H1 (cell line): Measurements from ENCODE around the gene KIZ. TPM values are rescaled to one million over a fixed set of nuclear protein-coding genes. Genes with fewer than 3 reads are reported as not detected.

Experiments
- ATF2 ChIP-seq: IDR thresholded peaks from 2 replicates; pipeline ENCODE4 v1.6.1; 2012; ENCODE audit warnings: low read length, inconsistent platforms
- BCL11A ChIP-seq, 2 experiments: IDR thresholded peaks; one replicate each; pipeline ENCODE4 v1.6.1; 2011; ENCODE audit warnings: low read depth in 2 of 2, low read length in 2 of 2, mild to moderate bottlenecking in 2 of 2
- BRCA1 ChIP-seq: IDR thresholded peaks from 2 replicates; pipeline ENCODE4 v1.6.1; 2012; ENCODE audit warnings: low read depth, low read length, improper control_type of control experiment
- CBX8 ChIP-seq: fragments of 300-800, 300-1000 bp; sonication (generic); IDR thresholded peaks from 2 replicates; pipeline ENCODE4 v1.7.1; 2016; ENCODE audit warnings: low read depth, low read length, borderline replicate concordance
- CHD2 ChIP-seq: IDR thresholded peaks from 2 replicates; pipeline ENCODE4 v1.6.1; 2012; ENCODE audit warnings: low read length, improper control_type of control experiment
- CTCF ChIP-seq, 3 experiments: IDR thresholded peaks; 1 replicate in 2 of 3; 2 replicates in 1 of 3; pipeline versions ENCODE4 v1.5.1 to v1.6.1; 2011; ENCODE audit warnings: low read length in 3 of 3, mild to moderate bottlenecking in 3 of 3, inconsistent platforms in 2 of 3, low read depth in 1 of 3, moderate library complexity in 1 of 3; ENCODE audit not compliant: insufficient read depth in 1 of 3; ENCODE audit errors: control extremely low read depth in 1 of 3
- E2F6 ChIP-seq: IDR thresholded peaks from 2 replicates; pipeline ENCODE4 v1.6.1; 2012; ENCODE audit warnings: inconsistent platforms
- GTF2F1 ChIP-seq: IDR thresholded peaks from 2 replicates; pipeline ENCODE4 v1.6.1; 2012; ENCODE audit warnings: low read depth, low read length, improper control_type of control experiment, borderline replicate concordance
- NANOG ChIP-seq: IDR thresholded peaks from 2 replicates; pipeline ENCODE4 v1.6.1; 2011; ENCODE audit warnings: low read length, low read depth, mild to moderate bottlenecking, inconsistent platforms; ENCODE audit not compliant: insufficient read depth, poor library complexity, severe bottlenecking
- RAD21 ChIP-seq, 2 experiments: IDR thresholded peaks in 1 of 2; conservative IDR thresholded peaks in 1 of 2; 2 replicates each; pipeline ENCODE4 v1.6.1; 2011; ENCODE audit warnings: low read depth in 2 of 2, low read length in 2 of 2, improper control_type of control experiment in 1 of 2, inconsistent platforms in 1 of 2, mild to moderate bottlenecking in 1 of 2, moderate library complexity in 1 of 2
- RNF2 ChIP-seq: fragments of 200-900, 300-1000 bp; sonication (generic); IDR thresholded peaks from 2 replicates; pipeline ENCODE4 v1.7.1; 2016; ENCODE audit warnings: borderline replicate concordance, low read depth, mild to moderate bottlenecking, antibody characterized with exemption, low read length; ENCODE audit not compliant: poor library complexity, severe bottlenecking; ENCODE audit errors: missing control alignments
- SUZ12 ChIP-seq: fragments of 200-600 bp; sonication (generic); IDR thresholded peaks from 2 replicates; pipeline ENCODE4 v1.6.1; 2012; ENCODE audit warnings: mild to moderate bottlenecking, inconsistent platforms, low read length, moderate library complexity, mixed read lengths
- TEAD4 ChIP-seq: IDR thresholded peaks from 2 replicates; pipeline ENCODE4 v1.6.1; 2012; ENCODE audit warnings: low read depth, low read length, inconsistent platforms, mixed read lengths
- ZNF274 ChIP-seq: IDR thresholded peaks from 2 replicates; pipeline ENCODE4 v1.7.0; 2012; ENCODE audit warnings: low read length, borderline replicate concordance; ENCODE audit errors: extremely low read depth
- polyA plus RNA-seq, 7 experiments: library from polyadenylated mRNA; depleted of rRNA in 3 of 7; stranded (reverse) in 5 of 7; unstranded in 2 of 7; fragments of >200 nt in 5 of 7; fragments of 200-250 nt in 2 of 7; gene quantifications; 1 replicate in 5 of 7; 2 replicates in 1 of 7; 4 replicates in 1 of 7; pipeline versions ENCODE4 v1.2.1 to v1.2.3, GENCODE V29; 2011 to 2013; ENCODE audit warnings: missing spikeins in 2 of 7, mixed read lengths in 2 of 7
- total RNA-seq: library from RNA; stranded (reverse); fragmentation: NEBNext Ultra II Directional; extraction: Animal tissue kit (Norgen Biotek cat#: 25700); gene quantifications from 2 replicates; pipeline ENCODE4 v1.2.1, GENCODE V29; 2021

The KIZ gene
- total and polyA plus RNA-seq, 2 of the 8 experiments (the other 6 are each of a cell fraction or from before 2014, with no cell fraction given): 13.0 to 51.7 TPM

- TF ChIP-seq GTF2F1: no peak
- TF ChIP-seq SUZ12: peak; percentile 68
- no peak; a peak in 1 of 4 replicates for TF ChIP-seq RAD21 (IDR thresholded peaks at IDR 0.05 in 1 of 2, conservative IDR thresholded peaks at IDR 0.05 in 1 of 2; ENCODE audit: low read depth in 2 of 2, low read length in 2 of 2)
- TF ChIP-seq CTCF (IDR thresholded peaks at IDR 0.05; ENCODE audit: control extremely low read depth in 1 of 3, insufficient read depth in 1 of 3, low read depth in 1 of 3, low read length in 3 of 3): 0 out of 4 replicates have a peak, but pooled peaks of 1 of the 3 experiments have one; percentile 2
- TF ChIP-seq ATF2: no peak
- peak; percentile 93 for TF ChIP-seq NANOG
- no peak for TF ChIP-seq ZNF274
- TF ChIP-seq BRCA1: no peak
- TF ChIP-seq TEAD4: no peak
- TF ChIP-seq RNF2: peak; percentile 65
- TF ChIP-seq CBX8: no peak
- TF ChIP-seq CHD2: no peak
- TF ChIP-seq E2F6: no peak
- TF ChIP-seq BCL11A (IDR thresholded peaks at IDR 0.05; ENCODE audit: low read depth in 2 of 2, low read length in 2 of 2): peak in 1 of 2 experiments; percentile 27
These were observed 25.1 kb upstream of the KIZ start (continued) for GRCh38 chr20:21100578-21101452.
